ENCODE measurements around the gene BMPR1A.

DNA sequence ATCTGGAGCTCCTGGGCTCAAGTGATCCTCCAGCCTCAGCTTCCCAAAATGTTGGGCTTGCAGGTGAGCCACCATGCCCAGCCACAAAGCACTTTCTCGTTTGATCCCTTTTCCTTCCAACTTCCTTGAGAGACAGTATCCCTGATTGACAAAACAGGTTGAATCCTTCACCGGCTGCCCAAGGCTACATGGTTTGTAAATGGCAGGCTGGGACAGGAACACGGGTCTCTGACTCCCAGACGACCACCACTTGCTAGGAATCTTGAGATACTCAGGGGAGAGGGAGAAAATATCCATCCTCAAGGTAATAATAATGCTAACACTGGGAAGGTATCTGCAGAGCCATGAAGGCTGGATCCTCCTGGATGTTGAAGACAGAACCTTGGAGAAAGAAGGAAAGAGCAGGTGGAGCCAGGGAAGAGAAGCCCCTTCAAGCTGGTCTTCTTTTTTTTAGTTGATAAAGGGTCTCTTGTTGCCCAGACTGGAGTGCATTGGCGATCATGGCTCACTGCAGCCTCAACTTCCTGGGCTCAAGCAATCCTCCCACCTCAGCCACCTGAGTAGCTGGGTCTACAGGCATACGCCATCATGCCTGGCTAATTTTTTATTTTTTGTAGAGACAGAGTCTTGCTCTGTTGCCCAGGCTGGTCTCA is 181.2 kb downstream of the BMPR1A start:
- TF ChIP-seq, protein P1, sequence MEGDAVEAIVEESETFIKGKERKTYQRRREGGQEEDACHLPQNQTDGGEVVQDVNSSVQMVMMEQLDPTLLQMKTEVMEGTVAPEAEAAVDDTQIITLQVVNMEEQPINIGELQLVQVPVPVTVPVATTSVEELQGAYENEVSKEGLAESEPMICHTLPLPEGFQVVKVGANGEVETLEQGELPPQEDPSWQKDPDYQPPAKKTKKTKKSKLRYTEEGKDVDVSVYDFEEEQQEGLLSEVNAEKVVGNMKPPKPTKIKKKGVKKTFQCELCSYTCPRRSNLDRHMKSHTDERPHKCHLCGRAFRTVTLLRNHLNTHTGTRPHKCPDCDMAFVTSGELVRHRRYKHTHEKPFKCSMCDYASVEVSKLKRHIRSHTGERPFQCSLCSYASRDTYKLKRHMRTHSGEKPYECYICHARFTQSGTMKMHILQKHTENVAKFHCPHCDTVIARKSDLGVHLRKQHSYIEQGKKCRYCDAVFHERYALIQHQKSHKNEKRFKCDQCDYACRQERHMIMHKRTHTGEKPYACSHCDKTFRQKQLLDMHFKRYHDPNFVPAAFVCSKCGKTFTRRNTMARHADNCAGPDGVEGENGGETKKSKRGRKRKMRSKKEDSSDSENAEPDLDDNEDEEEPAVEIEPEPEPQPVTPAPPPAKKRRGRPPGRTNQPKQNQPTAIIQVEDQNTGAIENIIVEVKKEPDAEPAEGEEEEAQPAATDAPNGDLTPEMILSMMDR (conservative IDR thresholded peaks at IDR 0.05; ENCODE audit: low read length): no peak
- no peak for TF ChIP-seq EZH2phosphoT487 (IDR thresholded peaks at IDR 0.05; ENCODE audit: borderline replicate concordance, low read depth, low read length)

All from OCI-LY7 (cell line).